SU-DHL-6 (cell line): ENCODE measurements around the gene CAPSL.

Experiments used
- H2AFZ ChIP-seq: fragments of 200-600 bp; sonication (generic); 2 replicates; pipeline ENCODE4 v1.6.1; 2014; ENCODE audit warnings: low read depth, mild to moderate bottlenecking, moderate library complexity, mixed read lengths, antibody characterized with exemption, low read length; ENCODE audit not compliant: severe bottlenecking
- H3F3A ChIP-seq: fragments of 200-600 bp; shearing (Covaris generic); 2 replicates; pipeline ENCODE4 v1.6.0; 2016; ENCODE audit warnings: antibody characterized with exemption, mild to moderate bottlenecking; ENCODE audit not compliant: insufficient read depth
- H3K27ac ChIP-seq: fragments of 200-600 bp; sonication (generic); 2 replicates; pipeline ENCODE4 v1.5.1; 2016; ENCODE audit warnings: low read depth, mild to moderate bottlenecking, low read length, moderate library complexity, mixed read lengths
- H3K27me3 ChIP-seq: fragments of 200-600 bp; sonication (generic), shearing (Covaris generic); 2 replicates; pipeline ENCODE4 v1.6.0; 2014; ENCODE audit warnings: mild to moderate bottlenecking, low read length
- H3K36me3 ChIP-seq: fragments of 200-600 bp; sonication (generic); 2 replicates; pipeline ENCODE4 v1.6.1; 2014; ENCODE audit warnings: mild to moderate bottlenecking, low read length, mixed read lengths
- H3K4me2 ChIP-seq: fragments of 300-600, 200-600 bp; shearing (Covaris generic), sonication (generic); 2 replicates; pipeline ENCODE4 v1.6.0; 2014; ENCODE audit warnings: low read length, low read depth, mild to moderate bottlenecking; ENCODE audit not compliant: poor library complexity, severe bottlenecking
- H3K4me3 ChIP-seq: fragments of 200-600 bp; sonication (generic); 2 replicates; pipeline ENCODE4 v1.5.1; 2014; ENCODE audit warnings: antibody characterized with exemption, low read length, mild to moderate bottlenecking, mixed read lengths; ENCODE audit not compliant: insufficient read depth, poor library complexity, severe bottlenecking
- H3K79me2 ChIP-seq: fragments of 200-600 bp; sonication (generic); 2 replicates; pipeline ENCODE4 v1.6.1; 2014; ENCODE audit warnings: mild to moderate bottlenecking, low read length, moderate library complexity; ENCODE audit not compliant: insufficient read depth
- H3K9ac ChIP-seq: fragments of 200-600 bp; sonication (generic); 2 replicates; pipeline ENCODE4 v1.7.0; 2014; ENCODE audit warnings: mild to moderate bottlenecking, low read length
- H3K9me2 ChIP-seq: fragments of 200-600 bp; sonication (generic); replicated peaks from 2 replicates; pipeline ENCODE4 v1.6.1; 2014; ENCODE audit warnings: low read length; ENCODE audit not compliant: insufficient read depth
- H3K9me3 ChIP-seq: fragments of 200-600 bp; sonication (generic); 2 replicates; pipeline ENCODE4 v1.6.1; 2014; ENCODE audit warnings: low read length, mixed read lengths; ENCODE audit not compliant: insufficient read depth
- H4K20me1 ChIP-seq: fragments of 200-600 bp; sonication (generic); 2 replicates; pipeline ENCODE4 v1.6.1; 2014; ENCODE audit warnings: low read depth, mild to moderate bottlenecking, antibody characterized with exemption, low read length, moderate library complexity, mixed read lengths
- EZH2phosphoT487 ChIP-seq: fragments of 200-600 bp; sonication (generic), shearing (Covaris generic); conservative IDR thresholded peaks from 2 replicates; pipeline ENCODE4 v1.6.1; 2018; ENCODE audit warnings: mild to moderate bottlenecking, antibody characterized with exemption, low read length, moderate library complexity, mixed read lengths
- TF ChIP-seq, protein P1 (sequence below): fragments of 200-600 bp; sonication (generic); IDR thresholded peaks from one replicate; pipeline ENCODE4 v1.5.1; 2017; ENCODE audit warnings: antibody characterized with exemption, mild to moderate bottlenecking, low read length, moderate library complexity; ENCODE audit not compliant: insufficient read depth, poor library complexity, severe bottlenecking

Gene CAPSL

DNA sequence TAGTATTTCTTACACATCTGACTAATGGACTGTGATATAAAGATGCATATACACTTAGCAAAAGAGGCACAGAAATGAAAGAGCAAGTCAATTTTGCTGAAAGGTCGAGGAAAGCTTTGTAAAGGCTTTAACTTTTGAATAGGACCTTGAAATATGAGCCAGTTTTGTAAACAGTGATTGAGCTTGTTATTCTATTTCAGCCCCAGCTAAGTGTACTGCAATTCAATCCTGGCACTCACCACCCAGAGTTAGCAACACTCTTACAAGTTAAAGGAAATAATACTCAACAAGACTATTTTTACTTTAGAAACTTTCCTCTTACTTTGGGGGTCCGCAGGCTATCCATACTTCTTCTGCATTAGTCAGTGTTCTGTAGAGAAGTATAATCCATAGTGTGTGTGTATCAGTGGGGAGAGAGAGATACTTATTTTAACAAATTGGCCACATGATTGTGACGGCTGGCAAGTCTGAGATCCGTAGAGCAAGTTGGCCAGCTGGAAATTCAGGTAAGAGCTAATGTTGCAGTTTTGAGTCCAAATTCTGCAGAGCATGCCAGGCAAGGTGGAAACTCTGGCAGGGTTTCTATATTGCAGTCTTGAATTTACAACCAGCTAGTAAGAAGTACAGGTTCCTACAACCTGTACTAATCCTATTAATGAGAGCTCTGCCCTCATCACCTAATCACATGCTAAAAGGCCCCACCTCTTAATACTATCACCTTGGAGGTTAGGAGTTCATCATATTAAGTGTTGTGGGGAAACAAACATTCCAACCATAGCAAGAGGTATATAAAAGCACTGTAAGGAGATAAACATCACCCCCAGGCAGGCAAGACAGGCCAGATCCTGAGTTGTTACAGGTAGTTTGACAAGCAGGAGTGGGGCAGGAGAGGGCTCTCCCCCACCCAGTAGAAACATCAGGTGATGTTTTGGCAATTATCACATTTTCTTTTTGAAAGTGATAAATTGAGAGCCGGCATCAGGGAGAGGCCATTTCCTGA, 48.1 kb downstream of the CAPSL start:
- Histone ChIP-seq H3K79me2 (no peaks in the 10 kb centered on the region), H3K9me3 (no peaks in the 10 kb centered on the region), H3K9me2 (no peaks in the 10 kb centered on the region), H3K27ac (no peak overlapping the region), H3K4me3 (no peak overlapping the region), H4K20me1 (no peaks in the 10 kb centered on the region), H3K9ac (no peak overlapping the region), H3K4me2 (no peak overlapping the region), H3F3A (no peaks in the 10 kb centered on the region), H2AFZ (no peak overlapping the region), H3K36me3 (no peaks in the 10 kb centered on the region), H3K27me3 (no peaks in the 10 kb centered on the region)
- TF ChIP-seq, protein P1, sequence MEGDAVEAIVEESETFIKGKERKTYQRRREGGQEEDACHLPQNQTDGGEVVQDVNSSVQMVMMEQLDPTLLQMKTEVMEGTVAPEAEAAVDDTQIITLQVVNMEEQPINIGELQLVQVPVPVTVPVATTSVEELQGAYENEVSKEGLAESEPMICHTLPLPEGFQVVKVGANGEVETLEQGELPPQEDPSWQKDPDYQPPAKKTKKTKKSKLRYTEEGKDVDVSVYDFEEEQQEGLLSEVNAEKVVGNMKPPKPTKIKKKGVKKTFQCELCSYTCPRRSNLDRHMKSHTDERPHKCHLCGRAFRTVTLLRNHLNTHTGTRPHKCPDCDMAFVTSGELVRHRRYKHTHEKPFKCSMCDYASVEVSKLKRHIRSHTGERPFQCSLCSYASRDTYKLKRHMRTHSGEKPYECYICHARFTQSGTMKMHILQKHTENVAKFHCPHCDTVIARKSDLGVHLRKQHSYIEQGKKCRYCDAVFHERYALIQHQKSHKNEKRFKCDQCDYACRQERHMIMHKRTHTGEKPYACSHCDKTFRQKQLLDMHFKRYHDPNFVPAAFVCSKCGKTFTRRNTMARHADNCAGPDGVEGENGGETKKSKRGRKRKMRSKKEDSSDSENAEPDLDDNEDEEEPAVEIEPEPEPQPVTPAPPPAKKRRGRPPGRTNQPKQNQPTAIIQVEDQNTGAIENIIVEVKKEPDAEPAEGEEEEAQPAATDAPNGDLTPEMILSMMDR = no peak
- no peak for TF ChIP-seq EZH2phosphoT487

DNA sequence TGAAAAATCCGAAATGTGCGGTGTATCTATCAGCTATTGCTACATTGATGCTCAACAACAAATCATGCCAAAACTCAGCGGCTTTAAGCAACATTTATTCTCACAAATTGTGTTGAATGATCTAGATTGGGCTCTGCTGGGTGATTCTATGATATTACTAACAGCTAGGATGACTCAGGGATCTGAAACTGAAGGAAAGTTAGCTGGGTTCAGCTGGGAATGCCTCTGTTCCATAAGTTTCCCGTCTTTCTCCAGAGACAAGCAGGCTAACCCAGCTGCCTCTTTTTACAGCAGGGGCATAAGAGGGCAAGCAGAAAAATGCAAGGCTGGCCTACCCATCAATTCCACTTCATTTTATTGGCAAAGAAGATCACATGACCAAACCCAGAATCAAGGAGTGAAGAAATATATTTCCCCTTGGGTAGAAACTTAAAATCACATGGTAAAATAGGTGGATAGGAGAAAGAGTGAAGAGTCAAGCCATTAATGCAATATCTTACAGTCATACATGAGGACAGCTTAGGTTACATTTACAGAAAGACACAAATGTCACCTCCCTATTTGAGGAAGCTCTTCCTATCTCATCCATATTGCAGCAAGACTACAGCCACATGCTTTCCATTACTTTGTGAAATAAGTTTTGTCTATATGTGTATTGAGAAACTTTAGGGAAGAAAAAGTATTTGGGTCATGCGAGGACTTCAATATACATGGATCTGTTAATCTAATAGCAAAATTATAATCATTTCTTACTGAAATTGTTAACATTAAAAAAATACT, 50.9 kb downstream of the CAPSL start:
- Histone ChIP-seq H3K27ac (no peak overlapping the region), H4K20me1 (no peaks in the 10 kb centered on the region), H3F3A (no peaks in the 10 kb centered on the region), H3K36me3 (no peaks in the 10 kb centered on the region), H3K9me2 (no peaks in the 10 kb centered on the region), H3K9me3 (no peaks in the 10 kb centered on the region), H3K9ac (no peak overlapping the region), H3K27me3 (no peaks in the 10 kb centered on the region), H3K4me2 (no peak overlapping the region), H3K79me2 (no peaks in the 10 kb centered on the region), H2AFZ (no peak overlapping the region), H3K4me3 (no peak overlapping the region)
- no peak for TF ChIP-seq EZH2phosphoT487
- TF ChIP-seq, protein P1 = no peak

DNA sequence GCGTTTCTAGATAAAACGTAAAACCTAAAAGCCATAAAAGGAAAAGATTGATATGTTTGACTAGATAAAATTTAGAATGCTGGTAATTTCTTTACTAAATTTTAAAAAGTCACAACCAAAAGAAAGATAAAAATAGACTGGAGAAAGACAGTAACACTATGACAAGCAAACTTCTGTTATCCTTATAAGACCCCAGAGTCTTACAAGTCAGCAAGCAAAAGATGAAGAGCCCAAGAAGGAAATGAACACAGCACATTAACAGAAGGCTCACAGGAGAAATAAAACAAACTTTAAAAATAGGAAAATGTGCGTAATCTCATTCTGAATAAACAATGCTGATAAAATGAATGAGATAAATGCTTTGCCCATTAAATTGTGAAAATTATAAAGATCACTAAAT, 52.0 kb downstream of the CAPSL start:
- TF ChIP-seq EZH2phosphoT487 = no peak
- TF ChIP-seq, protein P1 = no peak

More for the DNA sequence above, 52.0 kb downstream of the CAPSL start:
- Histone ChIP-seq H3K4me3 (no peak overlapping the region), H3K4me2 (no peak overlapping the region), H3K9me3 (no peaks in the 10 kb centered on the region), H3F3A (no peaks in the 10 kb centered on the region), H3K79me2 (no peaks in the 10 kb centered on the region), H4K20me1 (no peaks in the 10 kb centered on the region), H3K36me3 (no peaks in the 10 kb centered on the region), H3K27me3 (no peaks in the 10 kb centered on the region), H3K9ac (no peak overlapping the region), H2AFZ (no peak overlapping the region), H3K9me2 (no peaks in the 10 kb centered on the region), H3K27ac (no peak overlapping the region)
